HT-29 (cell line): Measurements from ENCODE around the gene NOMO2. TPM values are rescaled to one million over a fixed set of nuclear protein-coding genes. Genes with fewer than 3 reads are reported as not detected.
"Not testable (repeated sequence)": the region's sequence is repeated elsewhere in the genome, so short reads cannot be mapped to it uniquely, and the experiment has no call there.

Experiments used
- DNase-seq: peaks from one replicate; pipeline ENCODE4 v3.0.0-alpha.2; 2015; ENCODE audit warnings: low spot score
- total RNA-seq: library from RNA; depleted of rRNA; stranded (reverse); fragments of >200 nt; shearing (Covaris generic); gene quantifications from 2 replicates; pipeline ENCODE4 v1.2.3, GENCODE V29; 2014

The NOMO2 gene
- total RNA-seq, 1 experiment from 2014 or later = 122 TPM

DNA sequence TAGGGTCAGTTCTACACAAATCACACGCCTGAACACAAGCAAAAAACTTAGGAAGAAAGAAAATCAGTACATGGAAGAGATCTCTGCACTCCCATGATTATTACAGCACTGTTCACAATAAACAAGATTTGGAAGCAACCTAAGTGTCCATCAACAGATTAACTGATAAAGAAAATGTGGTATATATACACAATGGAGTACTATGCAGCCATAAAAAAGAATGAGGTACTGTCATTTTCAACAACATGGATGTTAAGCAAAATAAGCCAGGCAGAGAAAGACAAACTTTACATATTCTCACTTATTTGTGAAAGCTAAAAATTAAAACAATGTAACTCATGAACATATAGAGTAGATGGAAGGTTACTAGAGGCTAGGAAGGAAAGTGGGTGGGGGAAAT is 16.0 kb upstream of the NOMO2 start:
- not testable (repeated sequence) for DNase-seq

DNA sequence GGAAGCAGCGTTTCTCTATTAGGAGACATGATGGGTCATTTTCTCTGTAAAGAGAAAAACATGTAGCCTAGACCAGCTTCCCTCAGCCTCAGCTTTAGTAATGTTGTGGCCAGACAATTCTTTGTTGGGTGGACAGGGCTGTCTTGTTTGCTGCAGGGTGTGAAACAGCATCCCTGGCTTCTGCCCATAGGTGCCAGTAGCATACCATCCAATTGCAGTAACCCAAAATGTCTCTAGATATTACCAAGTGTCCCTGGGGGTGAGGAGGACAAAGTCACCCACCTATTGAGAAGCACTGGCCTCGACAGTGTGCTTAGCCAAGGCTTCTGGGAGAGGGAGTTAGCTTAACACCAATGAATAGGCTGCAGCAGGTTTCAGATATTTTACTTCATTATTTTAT is 14.0 kb upstream of the NOMO2 start:
- DNase-seq = not testable (repeated sequence)

DNA sequence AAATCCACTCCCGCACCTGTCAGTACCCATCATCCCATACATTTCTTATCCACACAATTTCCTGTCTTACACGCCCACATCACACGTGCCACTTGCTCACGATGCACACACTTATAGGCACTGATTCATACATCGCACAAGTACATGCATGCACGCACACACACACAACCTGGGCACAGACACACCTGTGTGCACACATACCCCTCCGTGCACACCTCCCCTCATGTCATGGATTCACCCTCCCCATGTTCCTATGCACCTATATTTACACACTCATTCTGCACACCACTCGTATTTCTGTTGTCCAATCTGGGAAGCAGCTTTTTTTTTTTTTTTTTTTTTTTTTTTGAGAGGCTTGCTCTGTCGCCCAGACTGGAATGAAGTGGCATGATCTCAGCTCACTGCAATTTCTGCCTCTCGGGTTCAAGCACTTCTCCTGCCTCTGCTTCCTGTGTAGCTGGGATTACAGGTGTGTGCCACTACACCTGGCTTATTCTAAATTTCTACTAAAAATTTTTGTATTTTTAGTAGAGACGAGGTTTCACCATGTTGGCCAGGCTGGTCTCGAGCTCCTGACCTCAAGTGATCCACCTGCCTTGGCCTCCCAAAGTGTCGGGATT is 13.5 kb upstream of the NOMO2 start:
- not testable (repeated sequence) for DNase-seq

DNA sequence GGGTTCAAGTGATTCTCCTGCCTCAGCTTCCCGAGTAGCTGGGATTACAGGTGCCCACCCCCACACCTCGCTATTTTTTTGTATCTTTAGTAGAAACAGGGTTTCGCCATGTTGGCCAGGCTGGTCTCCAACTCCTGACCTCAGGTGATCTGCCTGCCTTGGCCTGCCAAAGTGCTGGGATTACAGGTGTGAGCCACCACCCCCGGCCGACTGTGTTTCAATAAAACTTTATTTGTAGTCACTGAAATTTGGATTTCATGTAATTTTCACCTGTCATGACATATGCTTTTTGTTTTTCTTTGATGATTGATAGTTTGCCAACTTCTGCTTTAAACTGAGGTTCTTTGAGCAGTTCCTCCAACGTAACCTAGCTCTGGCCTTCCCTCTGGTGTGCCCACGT is 12.0 kb upstream of the NOMO2 start:
- not testable (repeated sequence) for DNase-seq

DNA sequence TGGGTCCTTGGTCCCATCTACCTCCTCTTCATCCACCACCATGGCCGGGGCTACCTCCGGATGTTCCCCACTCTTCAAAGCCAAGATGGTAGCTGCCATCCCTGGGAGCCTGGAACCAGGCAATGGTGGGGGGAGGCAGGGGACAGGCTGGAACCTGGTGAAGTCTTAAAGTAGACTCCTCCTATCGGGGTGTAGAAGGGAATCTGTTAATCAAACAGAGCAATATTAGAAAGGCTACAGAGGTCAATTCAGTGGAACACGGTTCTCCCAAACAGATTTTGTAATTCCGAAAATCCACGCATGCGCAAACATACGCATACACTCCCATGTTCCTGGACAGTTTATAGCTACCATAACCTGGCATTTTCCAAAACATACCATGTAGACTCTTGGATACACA is 11.1 kb upstream of the NOMO2 start:
- not testable (repeated sequence) for DNase-seq

DNA sequence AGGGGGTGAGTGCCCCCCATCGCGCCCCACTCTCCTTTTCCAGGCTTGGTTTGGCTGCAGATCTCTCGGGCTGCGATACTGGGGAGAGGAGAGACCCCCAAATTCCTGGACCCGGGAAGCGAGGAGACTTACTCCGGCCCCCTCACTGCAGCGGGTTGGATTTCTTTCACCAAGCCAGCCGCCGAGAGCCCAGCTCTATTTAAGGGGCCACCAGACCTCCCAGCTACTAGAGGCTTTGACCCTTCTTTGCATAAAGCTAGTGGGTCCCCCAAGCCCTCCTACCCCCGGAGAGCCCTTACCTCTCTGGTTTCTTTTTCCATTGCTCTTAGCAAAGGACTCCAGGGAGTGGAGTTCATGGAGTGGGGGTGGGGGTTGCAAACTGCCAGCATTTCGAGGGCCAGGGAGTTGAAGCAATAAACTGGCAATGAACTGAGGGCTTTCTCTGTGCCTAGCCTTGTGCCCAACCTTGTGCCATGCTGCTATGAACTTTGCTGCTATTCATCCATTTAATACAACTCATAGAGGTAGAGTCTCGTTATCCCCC is 9.5 kb upstream of the NOMO2 start:
- not testable (repeated sequence) for DNase-seq

DNA sequence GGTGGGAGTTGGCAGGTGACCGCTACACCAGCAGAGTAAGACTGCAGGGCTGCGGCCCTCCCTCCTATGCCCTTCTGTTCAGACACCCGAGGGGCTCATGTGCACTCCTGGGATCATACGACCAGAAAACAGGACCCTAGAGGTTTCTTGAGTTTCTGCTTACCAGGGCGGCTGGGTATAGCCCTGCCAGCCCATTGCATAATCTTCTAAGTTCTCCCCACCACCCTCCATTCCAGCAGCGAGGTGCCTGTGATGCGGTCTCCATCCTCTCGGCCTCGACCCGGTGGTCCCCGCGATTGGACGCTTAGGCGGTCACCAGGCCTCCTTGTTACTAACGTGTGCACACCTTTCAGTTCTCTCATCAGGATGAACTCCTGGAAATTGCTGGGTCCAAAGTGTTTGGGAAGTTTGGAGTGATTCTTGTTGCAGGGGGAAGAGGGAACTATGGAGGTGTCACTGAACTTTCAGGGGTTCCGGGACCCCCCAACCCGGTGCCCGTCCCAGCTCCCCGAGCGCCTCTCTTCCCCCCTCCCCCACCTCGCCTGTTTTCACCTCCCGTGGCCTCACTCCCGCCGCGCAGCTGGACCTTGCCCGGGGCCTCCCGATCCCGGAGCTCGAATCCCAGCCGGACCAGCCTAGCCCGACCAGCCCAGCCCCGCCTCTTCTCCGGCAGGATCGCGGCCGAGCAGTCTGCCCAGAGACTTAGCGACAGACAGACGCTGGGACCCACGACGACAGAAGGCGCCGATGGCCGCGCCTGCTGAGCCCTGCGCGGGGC is 8.8 kb upstream of the NOMO2 start:
- DNase-seq = not testable (repeated sequence)

DNA sequence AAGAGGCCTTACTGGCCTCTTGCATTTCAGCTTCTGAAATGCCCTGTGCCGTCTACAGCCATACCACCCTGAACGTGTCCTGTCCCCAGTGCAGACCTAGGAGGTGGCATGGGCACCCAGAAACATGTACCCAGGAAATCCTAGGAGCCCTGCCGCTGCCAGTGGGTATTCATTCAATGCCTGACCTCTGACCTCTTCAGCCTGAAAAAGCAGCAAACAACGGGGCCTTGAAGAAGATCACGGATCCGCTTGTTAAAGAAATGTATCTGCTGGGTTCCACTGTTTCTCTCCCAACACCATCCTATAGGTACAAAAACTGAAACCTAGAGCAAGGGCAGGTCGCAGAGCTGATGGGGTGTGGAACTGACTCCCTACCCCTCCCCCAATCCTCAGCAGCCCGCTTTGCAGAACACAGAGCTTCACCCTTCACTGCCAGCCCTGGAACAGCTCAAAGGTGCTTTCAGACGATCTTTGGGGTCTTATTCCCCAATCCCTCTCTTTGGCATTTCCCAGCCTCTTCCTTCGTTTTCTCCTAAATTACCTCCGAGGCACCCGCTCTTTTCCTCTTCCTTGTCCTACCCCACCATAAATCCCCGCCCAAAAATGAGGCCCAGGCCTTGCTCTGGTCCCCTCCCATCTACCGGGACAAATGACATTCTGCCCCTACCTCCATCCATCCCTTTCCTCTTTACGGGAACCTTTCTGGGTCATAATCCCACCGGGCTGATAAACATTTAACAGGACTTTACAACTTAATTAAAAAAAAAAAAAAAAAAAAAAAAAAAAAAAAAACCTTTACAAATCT is 1.3 kb downstream of the NOMO2 start:
- not testable (repeated sequence) for DNase-seq

DNA sequence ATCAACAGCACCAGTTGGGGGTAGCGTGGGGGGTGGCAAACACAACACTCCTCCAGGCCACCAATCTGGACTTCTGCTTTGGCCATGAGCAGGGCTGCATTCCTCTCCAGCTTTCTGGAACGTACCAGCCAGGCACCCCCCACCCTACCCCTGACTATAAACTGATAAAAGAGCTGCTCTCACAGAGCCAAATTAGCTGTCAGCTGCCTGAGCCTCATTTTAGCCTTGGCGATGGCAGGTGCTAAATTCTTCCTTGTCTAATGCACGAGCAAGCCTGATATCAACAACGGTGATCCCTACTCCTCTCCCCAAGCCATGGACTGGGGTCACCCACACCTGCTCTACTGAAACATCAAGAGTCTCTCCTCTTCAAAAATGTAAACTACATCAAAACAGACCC is 8.2 kb downstream of the NOMO2 start:
- DNase-seq = not testable (repeated sequence)

DNA sequence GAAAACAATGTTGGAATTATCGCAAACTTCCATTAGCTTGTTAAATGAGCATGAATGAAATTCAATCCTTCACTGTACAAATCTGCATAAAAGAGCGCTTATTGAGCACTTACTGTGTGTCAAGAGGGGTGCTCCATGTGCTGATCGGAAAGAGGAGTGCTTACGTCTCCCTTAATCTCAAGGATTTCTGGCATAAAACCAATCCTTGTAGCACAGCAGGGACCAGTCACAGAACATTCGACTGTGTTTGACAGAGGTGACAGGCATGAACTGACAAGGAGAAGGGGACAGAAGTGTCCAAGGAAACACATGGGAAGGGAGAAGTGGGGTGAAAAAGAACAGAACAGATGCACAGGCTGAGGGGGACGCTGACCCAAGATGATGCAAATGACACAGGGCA is 14.5 kb downstream of the NOMO2 start:
- DNase-seq = not testable (repeated sequence)

DNA sequence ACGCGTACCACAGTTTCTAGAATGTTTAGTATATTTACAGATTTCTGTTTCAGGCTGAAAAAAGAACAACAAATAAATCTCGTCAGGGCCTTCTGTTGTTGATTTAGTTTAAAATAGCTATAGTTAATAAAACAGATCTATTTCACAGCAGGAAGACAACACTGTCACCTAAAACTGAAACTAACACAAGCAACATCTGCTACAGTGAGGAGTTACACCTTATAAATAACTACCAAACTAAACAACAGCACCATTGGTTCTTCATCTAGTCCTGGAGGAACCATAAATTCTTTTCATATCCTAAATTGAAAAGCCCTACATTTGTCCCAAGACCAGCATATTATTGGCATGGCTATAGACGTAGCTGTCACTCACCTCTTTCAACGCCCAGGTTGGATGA is 15.0 kb downstream of the NOMO2 start:
- DNase-seq = not testable (repeated sequence)

DNA sequence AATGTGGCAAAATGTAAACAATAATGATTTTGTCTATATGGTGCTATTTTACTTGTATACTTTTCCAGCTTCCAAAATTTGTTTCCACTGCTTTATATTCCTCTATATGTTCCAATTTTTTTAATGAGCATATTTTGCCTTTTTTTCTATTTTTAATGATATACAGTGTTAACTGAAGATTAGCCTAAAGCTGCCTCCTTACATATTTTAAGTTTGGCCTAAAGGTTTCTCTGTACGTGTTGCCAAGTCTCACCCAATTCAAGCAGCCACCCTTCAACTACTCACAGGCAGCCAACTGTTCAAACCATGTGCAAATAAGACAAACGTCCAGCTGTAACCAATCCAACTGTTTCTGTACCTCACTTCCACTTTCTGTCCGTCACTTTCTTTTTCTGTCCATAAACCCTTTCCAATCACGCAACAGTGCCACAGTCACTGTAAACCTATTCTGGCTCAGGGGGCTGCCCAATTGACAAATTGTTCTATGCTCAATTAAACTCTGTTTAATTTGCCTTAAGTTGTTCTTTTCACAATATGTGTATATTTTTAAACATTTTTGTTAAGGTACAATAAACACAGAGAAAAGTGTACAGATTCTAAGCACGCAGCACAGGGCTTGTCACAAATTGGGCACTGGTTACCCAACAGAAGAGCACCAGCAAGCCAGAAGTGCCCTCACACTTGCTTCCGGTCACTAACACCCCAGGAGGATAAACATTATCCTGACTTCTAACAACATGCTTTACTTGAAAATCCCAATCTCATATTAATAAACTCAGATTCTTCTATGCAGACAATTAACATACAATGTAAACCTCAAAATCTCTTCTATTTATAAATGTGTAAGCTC is 17.4 kb downstream of the NOMO2 start:
- not testable (repeated sequence) for DNase-seq

DNA sequence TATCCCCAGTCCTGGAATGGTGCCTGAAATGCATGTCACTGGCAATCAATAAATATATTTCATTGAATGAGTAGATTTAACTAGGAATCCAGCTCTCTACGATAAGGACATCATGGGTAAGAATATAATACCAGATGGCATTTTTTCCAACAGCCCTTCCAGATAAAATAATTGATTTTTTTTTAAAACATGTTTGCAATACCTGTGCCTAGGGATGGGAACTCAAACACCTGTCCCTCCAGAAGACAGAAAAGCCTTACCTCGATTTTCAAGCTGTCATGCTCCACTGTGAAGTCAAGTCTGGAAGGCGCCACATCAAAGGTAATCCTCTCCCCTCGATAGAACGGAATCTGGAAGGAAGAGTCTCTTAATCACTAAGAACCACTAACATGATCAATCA is 20.0 kb downstream of the NOMO2 start:
- not testable (repeated sequence) for DNase-seq

DNA sequence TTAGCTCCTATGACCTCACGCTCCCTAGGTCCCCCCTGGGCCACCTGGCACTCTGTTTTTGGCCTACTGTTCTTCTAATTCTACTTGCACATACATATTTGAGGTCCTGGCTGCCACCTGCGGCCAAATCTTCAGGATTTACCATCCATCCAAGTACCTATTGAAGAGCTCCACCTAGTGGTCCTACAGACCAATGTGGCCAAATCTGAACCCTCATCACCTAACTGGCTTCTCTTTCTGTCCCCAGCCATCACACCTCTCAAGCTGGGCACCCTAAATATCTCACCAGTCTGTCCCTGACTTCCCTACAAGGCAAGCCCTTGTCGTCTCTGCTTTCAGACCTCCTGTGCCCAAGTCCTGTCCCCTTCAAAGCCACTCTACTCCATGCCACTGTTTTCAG is 24.9 kb downstream of the NOMO2 start:
- not testable (repeated sequence) for DNase-seq

DNA sequence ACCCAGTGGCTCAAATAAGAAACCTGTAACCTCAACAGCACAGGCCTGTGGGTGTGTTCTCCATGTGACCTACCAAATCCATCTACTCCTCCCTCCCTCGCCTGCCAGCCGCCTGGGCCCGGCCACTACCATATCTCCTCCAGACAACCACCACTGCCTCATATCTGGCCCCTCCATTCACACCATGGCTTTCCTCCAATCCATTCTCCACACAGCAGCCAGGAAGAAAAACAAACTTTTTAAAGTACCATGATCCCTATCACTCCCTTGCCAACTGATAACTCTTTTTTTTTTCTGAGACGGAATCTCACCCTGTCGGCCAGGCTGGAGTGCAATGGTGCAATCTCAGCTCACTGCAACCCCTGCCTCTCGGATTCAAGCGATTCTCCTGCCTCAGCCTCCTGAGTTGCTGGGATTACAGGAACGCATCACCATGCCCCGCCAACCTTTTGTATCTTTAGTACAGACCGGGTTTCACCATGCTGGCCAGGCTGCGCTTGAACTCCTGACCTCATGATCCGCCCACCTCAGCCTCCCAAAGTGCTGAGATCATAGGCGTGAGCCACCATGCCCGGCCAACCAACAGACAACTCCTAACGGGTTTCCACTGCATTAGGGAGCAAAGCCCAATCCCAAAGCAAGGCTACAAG is 26.3 kb downstream of the NOMO2 start:
- not testable (repeated sequence) for DNase-seq

DNA sequence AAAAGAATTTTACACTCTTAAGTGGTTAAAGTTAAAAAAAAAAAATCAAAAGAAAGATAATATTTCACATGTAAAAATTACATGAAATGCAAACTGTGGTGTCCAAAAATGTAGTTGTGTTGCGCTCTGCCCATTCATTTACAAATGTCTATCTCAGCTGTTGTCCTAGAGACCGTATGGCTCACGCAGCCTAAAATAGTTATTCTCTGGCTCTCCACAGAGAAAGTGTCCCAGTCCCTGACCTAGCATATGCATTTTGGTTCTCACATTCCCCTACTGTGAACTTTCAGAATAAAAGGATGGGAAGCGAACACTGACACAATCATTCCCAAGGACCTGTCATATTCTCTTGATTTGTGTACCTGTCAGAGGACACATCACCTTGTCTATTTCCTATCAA is 27.6 kb downstream of the NOMO2 start:
- not testable (repeated sequence) for DNase-seq

DNA sequence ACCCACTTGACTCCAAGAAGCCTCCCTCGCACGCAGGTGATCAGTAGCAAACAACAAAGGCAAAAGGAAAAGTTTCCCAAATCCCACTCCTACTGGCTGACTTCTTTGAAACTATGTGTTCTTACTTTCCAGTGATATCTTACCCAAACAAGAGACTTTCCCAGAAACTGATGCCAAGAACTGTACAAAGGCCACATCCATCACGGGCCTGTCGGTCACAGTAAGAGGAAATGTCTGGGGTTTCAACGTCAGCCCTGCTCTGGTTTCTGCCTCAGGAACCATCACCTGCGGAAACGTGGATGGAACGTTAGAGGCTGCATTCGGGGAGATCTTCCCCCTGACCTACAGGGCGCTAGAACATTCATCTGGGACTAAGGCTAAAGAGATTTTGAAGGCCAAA is 30.6 kb downstream of the NOMO2 start:
- not testable (repeated sequence) for DNase-seq

DNA sequence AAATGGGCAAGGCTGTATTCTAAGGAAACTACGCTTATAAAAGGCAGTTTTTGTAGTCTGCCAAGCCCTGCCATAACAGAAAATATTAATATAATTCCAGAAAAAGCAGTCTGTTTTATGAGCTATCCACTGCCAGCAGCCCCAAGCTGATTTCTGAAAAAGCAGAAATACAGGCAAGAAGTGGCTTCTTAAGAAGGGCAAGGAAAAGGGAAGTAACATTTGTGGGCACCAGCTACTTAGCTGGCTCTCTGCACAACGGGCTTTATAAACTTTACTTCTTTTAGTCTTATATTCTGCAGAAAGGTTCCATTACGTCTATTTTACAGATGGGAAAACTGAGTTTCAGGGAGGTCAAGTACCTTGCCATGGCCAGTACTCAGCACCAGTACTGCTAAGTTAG is 31.6 kb downstream of the NOMO2 start:
- not testable (repeated sequence) for DNase-seq

DNA sequence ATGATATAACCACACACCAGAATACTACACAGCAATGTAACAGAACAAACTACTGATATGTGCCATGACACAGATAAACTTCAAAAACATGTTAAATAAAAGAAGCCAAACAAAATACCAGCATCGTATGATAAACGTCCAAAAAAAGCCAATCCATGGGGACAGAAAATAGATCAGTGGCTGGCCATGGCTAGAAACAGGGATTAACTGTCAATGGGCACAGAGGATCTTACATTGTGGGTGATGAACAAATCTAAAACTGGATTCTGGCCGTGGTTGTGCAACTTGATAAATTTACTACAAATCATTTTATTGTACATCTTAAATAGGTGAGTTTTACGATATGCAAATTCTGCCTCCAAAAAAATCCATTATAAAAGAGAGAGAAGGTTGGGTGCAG is 35.4 kb downstream of the NOMO2 start:
- not testable (repeated sequence) for DNase-seq

DNA sequence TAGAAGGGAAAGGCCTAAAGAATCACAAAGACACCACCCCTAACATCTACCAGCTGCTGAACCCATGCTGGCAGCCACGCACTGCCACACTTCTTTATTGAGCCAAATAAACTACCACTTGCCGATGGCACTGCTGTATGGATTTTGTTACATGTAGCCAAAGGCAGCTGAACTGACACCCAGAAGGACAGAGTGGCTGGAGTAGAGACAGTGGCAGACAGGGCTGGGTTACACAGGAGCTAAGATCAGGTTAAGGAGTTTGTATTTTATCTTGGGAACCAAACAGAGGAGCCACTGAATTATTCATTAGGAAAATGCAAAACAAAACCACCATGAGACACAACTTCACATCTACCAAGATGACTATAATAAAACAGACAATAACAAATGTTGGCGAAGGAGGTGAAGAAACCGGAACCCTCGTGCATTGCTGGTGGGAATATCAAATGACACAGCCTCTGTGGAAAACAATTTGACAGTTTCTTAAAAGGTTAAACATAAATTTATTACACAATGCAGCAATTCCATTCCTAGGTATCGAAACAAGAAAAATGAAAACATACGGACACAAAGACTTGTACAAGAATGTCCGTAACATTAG is 35.9 kb downstream of the NOMO2 start:
- DNase-seq = not testable (repeated sequence)
